OCI-LY1 (cell line): Measurements from ENCODE around the gene DUSP7.
A peak's percentile ranks its signal among the peaks of the same experiment; 100 is the strongest.

ENCODE experiments used
- EZH2 ChIP-seq: fragments of 200-600 bp; sonication (generic), shearing (Covaris generic); IDR thresholded peaks from 2 replicates; pipeline ENCODE4 v1.8.0; 2017; ENCODE audit warnings: borderline replicate concordance, mixed run types, mild to moderate bottlenecking, antibody characterized with exemption, low read length, moderate library complexity, mixed read lengths
- TF ChIP-seq, protein P1 (sequence below): fragments of 200-600 bp; sonication (generic), shearing (Covaris generic); IDR thresholded peaks from 2 replicates; pipeline ENCODE4 v1.5.1; 2017; ENCODE audit warnings: mild to moderate bottlenecking, antibody characterized with exemption, low read length, moderate library complexity, mixed read lengths

- TF ChIP-seq, protein P1, sequence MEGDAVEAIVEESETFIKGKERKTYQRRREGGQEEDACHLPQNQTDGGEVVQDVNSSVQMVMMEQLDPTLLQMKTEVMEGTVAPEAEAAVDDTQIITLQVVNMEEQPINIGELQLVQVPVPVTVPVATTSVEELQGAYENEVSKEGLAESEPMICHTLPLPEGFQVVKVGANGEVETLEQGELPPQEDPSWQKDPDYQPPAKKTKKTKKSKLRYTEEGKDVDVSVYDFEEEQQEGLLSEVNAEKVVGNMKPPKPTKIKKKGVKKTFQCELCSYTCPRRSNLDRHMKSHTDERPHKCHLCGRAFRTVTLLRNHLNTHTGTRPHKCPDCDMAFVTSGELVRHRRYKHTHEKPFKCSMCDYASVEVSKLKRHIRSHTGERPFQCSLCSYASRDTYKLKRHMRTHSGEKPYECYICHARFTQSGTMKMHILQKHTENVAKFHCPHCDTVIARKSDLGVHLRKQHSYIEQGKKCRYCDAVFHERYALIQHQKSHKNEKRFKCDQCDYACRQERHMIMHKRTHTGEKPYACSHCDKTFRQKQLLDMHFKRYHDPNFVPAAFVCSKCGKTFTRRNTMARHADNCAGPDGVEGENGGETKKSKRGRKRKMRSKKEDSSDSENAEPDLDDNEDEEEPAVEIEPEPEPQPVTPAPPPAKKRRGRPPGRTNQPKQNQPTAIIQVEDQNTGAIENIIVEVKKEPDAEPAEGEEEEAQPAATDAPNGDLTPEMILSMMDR = peak; percentile 18; the same call in 1 of the 2 replicates
- no peak for TF ChIP-seq EZH2
These were observed 19.5 kb downstream of the DUSP7 start for GRCh38 chr3:52036829-52037228.
